Upper lobe of right lung (tissue), 1 donor: ENCODE data around the gene SZT2. TPM values are rescaled to one million over a fixed set of nuclear protein-coding genes. Genes with fewer than 3 reads are reported as not detected.

ENCODE experiments used
- ATAC-seq: fragments of 200-7000 bp; cut with Tn5 transposase; one replicate; pipeline ENCODE4 v1.9.1; 2020; ENCODE audit warnings: mild to moderate bottlenecking, moderate library complexity
- DNase-seq: peaks from one replicate; pipeline ENCODE4 v3.0.0-alpha.2; 2020
- H3K27ac ChIP-seq: fragments of 200-600 bp; one replicate; pipeline ENCODE4 v1.8.0; 2022
- H3K27me3 ChIP-seq: fragments of 200-600 bp; one replicate; pipeline ENCODE4 v1.8.0; 2022; ENCODE audit warnings: mild to moderate bottlenecking
- H3K36me3 ChIP-seq: fragments of 200-600 bp; one replicate; pipeline ENCODE4 v1.8.0; 2022
- H3K4me1 ChIP-seq: fragments of 200-600 bp; one replicate; pipeline ENCODE4 v1.8.0; 2022
- H3K4me3 ChIP-seq: fragments of 200-600 bp; one replicate; pipeline ENCODE4 v1.8.0; 2022; ENCODE audit warnings: mild to moderate bottlenecking
- H3K9me3 ChIP-seq: fragments of 200-600 bp; one replicate; pipeline ENCODE4 v1.8.0; 2022
- intact Hi-C: fragments of 100-400 bp; cut with DNase I; formaldehyde crosslinking; loops from one replicate; pipeline ENCODE4 v1.11.0; 2022
- long read RNA-seq: library from polyadenylated mRNA; unstranded; transcript quantifications from one replicate; pipeline ENCODE4 v2.0.0, GENCODE V29; 2021
- total RNA-seq: library from RNA; stranded (reverse); fragmentation: NEBNext Ultra II Directional; extraction: Animal tissue kit (Norgen Biotek cat#: 25700); gene quantifications from one replicate; pipeline ENCODE4 v1.2.1, GENCODE V29; 2021
- TF ChIP-seq, protein P1 (sequence below): fragments of 200-600 bp; IDR thresholded peaks from one replicate; pipeline ENCODE4 v1.8.0; 2022; ENCODE audit warnings: antibody characterized with exemption
- donor health status: DM: no; HTN: yes; CAD: no; lungs with severe emphysema.

SZT2 gene
- total RNA-seq, result 70.4 TPM
- long read RNA-seq, partial matches to known transcripts, result 23 of 32 reads
- long read RNA-seq, other reads (novel, unspliced or antisense), result 7 of 32 reads

- H3K27ac ChIP-seq, result peak within 1 kb of the TSS; percentile 92
- peaks cover 22% of the 10 kb centered on the region for H3K4me1 ChIP-seq
- TF ChIP-seq, protein P1, sequence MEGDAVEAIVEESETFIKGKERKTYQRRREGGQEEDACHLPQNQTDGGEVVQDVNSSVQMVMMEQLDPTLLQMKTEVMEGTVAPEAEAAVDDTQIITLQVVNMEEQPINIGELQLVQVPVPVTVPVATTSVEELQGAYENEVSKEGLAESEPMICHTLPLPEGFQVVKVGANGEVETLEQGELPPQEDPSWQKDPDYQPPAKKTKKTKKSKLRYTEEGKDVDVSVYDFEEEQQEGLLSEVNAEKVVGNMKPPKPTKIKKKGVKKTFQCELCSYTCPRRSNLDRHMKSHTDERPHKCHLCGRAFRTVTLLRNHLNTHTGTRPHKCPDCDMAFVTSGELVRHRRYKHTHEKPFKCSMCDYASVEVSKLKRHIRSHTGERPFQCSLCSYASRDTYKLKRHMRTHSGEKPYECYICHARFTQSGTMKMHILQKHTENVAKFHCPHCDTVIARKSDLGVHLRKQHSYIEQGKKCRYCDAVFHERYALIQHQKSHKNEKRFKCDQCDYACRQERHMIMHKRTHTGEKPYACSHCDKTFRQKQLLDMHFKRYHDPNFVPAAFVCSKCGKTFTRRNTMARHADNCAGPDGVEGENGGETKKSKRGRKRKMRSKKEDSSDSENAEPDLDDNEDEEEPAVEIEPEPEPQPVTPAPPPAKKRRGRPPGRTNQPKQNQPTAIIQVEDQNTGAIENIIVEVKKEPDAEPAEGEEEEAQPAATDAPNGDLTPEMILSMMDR, result no peak
- H3K36me3 ChIP-seq, result peaks cover 40% of the 10 kb centered on the region
- DNase-seq, result peak; percentile 96
- H3K27me3 ChIP-seq, result no peaks in the 10 kb centered on the region
- peak within 1 kb of the TSS; percentile 84 for H3K4me3 ChIP-seq
- no peaks in the 10 kb centered on the region for H3K9me3 ChIP-seq
- intact Hi-C loops, result no loop called here
- ATAC-seq, result peak; percentile 99
Measured at GRCh38 chr1:43389326-43390313, at the start of gene SZT2, which contains the start of gene MED8. Gene SZT2, plus strand, starts transcription at chr1:43389899. Its CDS starts 70 bp downstream, at chr1:43389969. Gene MED8, minus strand, starts transcription at chr1:43389800. Its CDS starts 36 bp downstream, at chr1:43389764.

GRCh38 chr1:43340559-43340958, 49.1 kb upstream of the SZT2 start:
- H3K4me1 ChIP-seq, result no peaks in the 10 kb centered on the region
- H3K27me3 ChIP-seq, result no peaks in the 10 kb centered on the region
- DNase-seq (no peak), ATAC-seq (no peak)
- H3K27ac ChIP-seq, result no peak overlapping the region
- intact Hi-C loops, result no loop called here
- TF ChIP-seq, protein P1, result no peak
- no peak overlapping the region for H3K4me3 ChIP-seq
- no peaks in the 10 kb centered on the region for H3K36me3 ChIP-seq
- no peaks in the 10 kb centered on the region for H3K9me3 ChIP-seq

- DNase-seq (peak; percentile 8), ATAC-seq (no peak)
- H3K9me3 ChIP-seq, result no peaks in the 10 kb centered on the region
- H3K27ac ChIP-seq, result peak overlapping the region; percentile 30
- TF ChIP-seq, protein P1, result no peak
- intact Hi-C loops, result no loop called here
- no peaks in the 10 kb centered on the region for H3K36me3 ChIP-seq
- no peaks in the 10 kb centered on the region for H3K27me3 ChIP-seq
- no peak overlapping the region for H3K4me3 ChIP-seq
- H3K4me1 ChIP-seq, result no peaks in the 10 kb centered on the region
Measured at GRCh38 chr1:43344267-43344850, 45.3 kb upstream of the SZT2 start.

GRCh38 chr1:43345120-43345519, 44.6 kb upstream of the SZT2 start:
- Histone ChIP-seq H3K36me3 (no peaks in the 10 kb centered on the region), H3K4me1 (no peaks in the 10 kb centered on the region), H3K9me3 (no peaks in the 10 kb centered on the region), H3K4me3 (no peak overlapping the region), H3K27ac (no peak overlapping the region), H3K27me3 (no peaks in the 10 kb centered on the region)
- no peak for ATAC-seq
- no peak for DNase-seq
- TF ChIP-seq, protein P1, result no peak
- intact Hi-C loops, result no loop called here

DNA sequence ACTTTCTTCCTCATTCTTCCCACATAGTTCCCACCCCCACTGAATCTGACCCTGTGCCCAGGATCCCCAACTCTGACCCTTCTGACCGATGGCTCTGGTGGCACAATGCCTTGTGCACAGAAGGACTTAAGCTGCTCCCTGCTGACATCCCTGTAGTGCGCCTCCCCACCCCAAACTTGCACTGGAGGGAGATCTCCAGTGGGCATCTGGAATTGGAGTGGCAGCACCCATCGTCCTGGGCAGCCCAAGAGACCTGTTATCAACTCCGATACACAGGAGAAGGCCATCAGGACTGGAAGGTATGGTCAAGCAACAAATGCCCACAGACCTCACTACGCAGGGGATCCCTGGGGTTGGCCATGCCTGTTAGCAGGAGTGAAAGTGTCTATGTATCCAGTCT, 43.1 kb upstream of the SZT2 start:
- intact Hi-C loops, result no loop called here
- Histone ChIP-seq H3K9me3 (no peaks in the 10 kb centered on the region), H3K4me3 (no peak overlapping the region), H3K27me3 (no peaks in the 10 kb centered on the region), H3K27ac (no peak overlapping the region), H3K4me1 (no peaks in the 10 kb centered on the region), H3K36me3 (no peaks in the 10 kb centered on the region)
- peak; percentile 53 for DNase-seq
- ATAC-seq, result no peak
- TF ChIP-seq, protein P1, result no peak
